SK-N-SH (cell line): Measurements from ENCODE around the gene TM9SF4. TPM values are rescaled to one million over a fixed set of nuclear protein-coding genes. Genes with fewer than 3 reads are reported as not detected.

ENCODE experiments used
- CTCF ChIA-PET: fragments of 300-600, 350-600 bp; formaldehyde crosslinking; extraction: SDS; loops from one replicate; lab custom pipeline; 2021; lab: Yijun Ruan, JAX
- POLR2A ChIA-PET: fragments of 350-600 bp; sonication (Branson Sonifier 250); formaldehyde crosslinking; extraction: SDS; loops from one replicate; lab custom pipeline; 2020; ENCODE audit warnings: antibody characterized with exemption, inconsistent platforms; lab: Yijun Ruan, JAX
- DNase-seq: peaks from one replicate; pipeline ENCODE4 v3.0.0; 2012
- H2AFZ ChIP-seq: fragments of 200-600 bp; sonication (generic); 2 replicates; pipeline ENCODE4 v1.8.1; 2016; ENCODE audit warnings: antibody characterized with exemption, mild to moderate bottlenecking, low read depth
- H3F3A ChIP-seq: fragments of 200-600 bp; sonication (generic); replicated peaks from 2 replicates; pipeline ENCODE3; 2016; ENCODE audit warnings: antibody characterized with exemption, mild to moderate bottlenecking; ENCODE audit not compliant: insufficient read depth
- H3K27ac ChIP-seq, 2 experiments: fragments of 200-500 bp in 1 of 2; fragments of 200-600 bp in 1 of 2; sonication (Bioruptor generic) in 1 of 2; sonication (generic), shearing (Covaris generic) in 1 of 2; 2 replicates each; pipeline versions ENCODE4 v1.5.1 to v1.6.1; 2014 to 2016; ENCODE audit warnings: low read depth in 2 of 2, inconsistent platforms in 1 of 2, low read length in 1 of 2, mild to moderate bottlenecking in 1 of 2, mixed read lengths in 1 of 2
- H3K27me3 ChIP-seq: fragments of 200-600 bp; sonication (generic), shearing (Covaris generic); 2 replicates; pipeline ENCODE4 v1.6.1; 2016; ENCODE audit warnings: mixed run types; ENCODE audit not compliant: insufficient read depth
- H3K36me3 ChIP-seq, 2 experiments: fragments of 200-500 bp in 1 of 2; fragments of 200-600 bp in 1 of 2; sonication (Bioruptor generic) in 1 of 2; sonication (generic) in 1 of 2; replicated peaks in 1 of 2; 2 replicates each; pipeline versions ENCODE3 to v1.5.1; 2014 to 2016; ENCODE audit warnings: low read length in 1 of 2, mild to moderate bottlenecking in 1 of 2; ENCODE audit not compliant: insufficient read depth in 2 of 2, control insufficient read depth in 1 of 2
- H3K4me1 ChIP-seq, 2 experiments: fragments of 200-500 bp in 1 of 2; fragments of 200-600 bp in 1 of 2; sonication (Bioruptor generic) in 1 of 2; sonication (generic), shearing (Covaris generic) in 1 of 2; 2 replicates each; pipeline versions ENCODE4 v1.5.1 to v1.6.1; 2014 to 2016; ENCODE audit warnings: low read depth in 1 of 2, low read length in 1 of 2, mixed run types in 1 of 2; ENCODE audit not compliant: insufficient read depth in 2 of 2, control insufficient read depth in 1 of 2
- H3K4me2 ChIP-seq: fragments of 200-600 bp; sonication (generic), shearing (Covaris generic); 2 replicates; pipeline ENCODE4 v1.6.1; 2017; ENCODE audit warnings: mixed run types
- H3K4me3 ChIP-seq, 2 experiments: fragments of 200-500 bp in 1 of 2; fragments of 200-600 bp in 1 of 2; sonication (Bioruptor generic) in 1 of 2; sonication (generic), shearing (Covaris generic) in 1 of 2; 2 replicates each; pipeline versions ENCODE4 v1.5.1 to v1.8.1; 2014 to 2016; ENCODE audit warnings: low read depth in 2 of 2, inconsistent platforms in 1 of 2, low read length in 1 of 2, mild to moderate bottlenecking in 1 of 2, mixed read lengths in 1 of 2, moderate library complexity in 1 of 2
- H3K79me2 ChIP-seq: fragments of 200-600 bp; sonication (generic); 2 replicates; pipeline ENCODE4 v1.8.1; 2017; ENCODE audit warnings: mild to moderate bottlenecking; ENCODE audit not compliant: insufficient read depth
- H3K9ac ChIP-seq: fragments of 200-600 bp; sonication (generic); 2 replicates; pipeline ENCODE4 v1.6.1; 2017; ENCODE audit warnings: mixed run types
- H3K9me2 ChIP-seq: fragments of 200-600 bp; sonication (generic); 2 replicates; pipeline ENCODE4 v1.6.1; 2017; ENCODE audit warnings: mixed run types
- H3K9me3 ChIP-seq: fragments of 200-600 bp; sonication (generic); 2 replicates; pipeline ENCODE4 v1.6.1; 2017; ENCODE audit warnings: mixed run types, mild to moderate bottlenecking, moderate library complexity
- H4K20me1 ChIP-seq: fragments of 200-600 bp; sonication (generic); 2 replicates; pipeline ENCODE4 v1.6.1; 2017; ENCODE audit warnings: mild to moderate bottlenecking, mixed run types; ENCODE audit not compliant: insufficient read depth
- FOXJ3 ChIP-seq: sonication (generic); formaldehyde crosslinking; IDR thresholded peaks from 2 replicates; pipeline ENCODE4 v1.5.1; 2020; ENCODE audit warnings: mild to moderate bottlenecking, missing genetic modification reagents
- POLR2AphosphoS5 ChIP-seq: IDR thresholded peaks from 2 replicates; pipeline ENCODE4 v1.6.1; 2012; ENCODE audit warnings: low read depth, low read length
- RFX5 ChIP-seq: IDR thresholded peaks from 2 replicates; pipeline ENCODE4 v1.6.1; 2012; ENCODE audit warnings: mild to moderate bottlenecking, improper control_type of control experiment, low read length
- SIN3A ChIP-seq: IDR thresholded peaks from 2 replicates; pipeline ENCODE4 v1.6.1; 2012; ENCODE audit warnings: low read depth, mild to moderate bottlenecking, low read length, moderate library complexity, borderline replicate concordance
- WGBS: methylation state at CpG from one replicate; pipeline ENCODE4 v1.1.6; 2017; ENCODE audit warnings: low lambda C conversion rate; 5-methylcytosine and 5-hydroxymethylcytosine counted together
- polyA plus RNA-seq, 3 experiments: library from polyadenylated mRNA; depleted of rRNA; stranded (reverse); fragments of >200 nt; gene quantifications; 2 replicates each; pipeline ENCODE4 v1.2.3, GENCODE V29; 2012
- TF ChIP-seq, protein P1 (sequence below): IDR thresholded peaks from 2 replicates; pipeline ENCODE4 v1.6.1; 2012; ENCODE audit warnings: mild to moderate bottlenecking, low read depth, low read length, moderate library complexity
- TF ChIP-seq, protein P2 (sequence below): IDR thresholded peaks from 2 replicates; pipeline ENCODE4 v1.4.0; 2012; ENCODE audit warnings: low read depth, borderline replicate concordance
- TF ChIP-seq, protein P3 (sequence below): IDR thresholded peaks from 2 replicates; pipeline ENCODE4 v1.4.0; 2012; ENCODE audit warnings: low read depth, borderline replicate concordance
- TF ChIP-seq, protein P4 (sequence below): fragments of 200-600 bp; sonication (generic); IDR thresholded peaks from 2 replicates; pipeline ENCODE4 v1.6.1; 2017; ENCODE audit warnings: antibody characterized with exemption, mild to moderate bottlenecking, moderate library complexity

TM9SF4 gene
- polyA plus RNA-seq, 1 of the 3 experiments (the other 2 are of a cell fraction), result 61.0 TPM

DNA sequence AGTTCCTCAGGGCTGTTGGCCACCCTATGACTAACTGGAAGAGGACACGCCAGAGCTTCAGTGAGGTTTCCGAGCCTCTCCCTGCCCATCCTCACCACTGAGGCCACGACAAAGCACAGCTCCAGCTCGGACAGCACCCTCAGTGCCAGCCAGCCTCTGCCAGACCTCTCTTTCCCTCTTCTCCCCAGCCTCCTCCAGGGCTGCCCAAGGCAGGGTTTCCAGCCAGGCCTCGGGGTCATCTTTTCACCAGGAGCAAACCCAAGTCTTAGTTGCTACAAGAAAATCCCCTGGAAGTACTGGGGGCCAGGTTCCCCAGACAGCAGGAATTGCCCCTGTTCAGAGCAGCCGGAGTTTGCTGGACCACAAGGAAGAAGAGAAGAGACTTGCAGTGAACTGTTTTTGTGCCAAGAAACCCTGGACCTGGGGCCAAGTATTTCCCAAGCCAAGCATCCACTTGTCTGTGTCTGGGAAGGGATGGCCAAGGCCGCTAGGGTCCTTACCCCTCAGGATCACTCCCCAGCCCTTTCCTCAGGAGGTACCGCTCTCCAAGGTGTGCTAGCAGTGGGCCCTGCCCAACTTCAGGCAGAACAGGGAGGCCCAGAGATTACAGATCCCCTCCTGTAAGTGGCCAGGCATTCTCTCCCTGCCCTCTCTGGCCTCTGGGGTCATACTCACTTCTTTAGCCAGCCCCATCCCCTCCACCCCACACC lies 56.5 kb downstream of the TM9SF4 start:
- Histone ChIP-seq H3K4me1 (peaks cover 0 to 11% of the 10 kb centered on the region in 2 experiments; a peak in 2 of 4 replicates), H2AFZ (no peak overlapping the region), H4K20me1 (no peaks in the 10 kb centered on the region), H3K4me3 (no peak overlapping the region), H3K36me3 (peaks cover 12 to 46% of the 10 kb centered on the region in 2 experiments), H3F3A (peaks cover 5% of the 10 kb centered on the region), H3K27ac (no peak overlapping the region), H3K79me2 (no peaks in the 10 kb centered on the region), H3K27me3 (no peaks in the 10 kb centered on the region), H3K9me3 (no peaks in the 10 kb centered on the region), H3K9ac (no peak overlapping the region), H3K4me2 (no peak overlapping the region), H3K9me2 (no peaks in the 10 kb centered on the region)
- 92% methylated on average over 8 of the region's 8 CpGs for WGBS
- TF ChIP-seq, protein P1, sequence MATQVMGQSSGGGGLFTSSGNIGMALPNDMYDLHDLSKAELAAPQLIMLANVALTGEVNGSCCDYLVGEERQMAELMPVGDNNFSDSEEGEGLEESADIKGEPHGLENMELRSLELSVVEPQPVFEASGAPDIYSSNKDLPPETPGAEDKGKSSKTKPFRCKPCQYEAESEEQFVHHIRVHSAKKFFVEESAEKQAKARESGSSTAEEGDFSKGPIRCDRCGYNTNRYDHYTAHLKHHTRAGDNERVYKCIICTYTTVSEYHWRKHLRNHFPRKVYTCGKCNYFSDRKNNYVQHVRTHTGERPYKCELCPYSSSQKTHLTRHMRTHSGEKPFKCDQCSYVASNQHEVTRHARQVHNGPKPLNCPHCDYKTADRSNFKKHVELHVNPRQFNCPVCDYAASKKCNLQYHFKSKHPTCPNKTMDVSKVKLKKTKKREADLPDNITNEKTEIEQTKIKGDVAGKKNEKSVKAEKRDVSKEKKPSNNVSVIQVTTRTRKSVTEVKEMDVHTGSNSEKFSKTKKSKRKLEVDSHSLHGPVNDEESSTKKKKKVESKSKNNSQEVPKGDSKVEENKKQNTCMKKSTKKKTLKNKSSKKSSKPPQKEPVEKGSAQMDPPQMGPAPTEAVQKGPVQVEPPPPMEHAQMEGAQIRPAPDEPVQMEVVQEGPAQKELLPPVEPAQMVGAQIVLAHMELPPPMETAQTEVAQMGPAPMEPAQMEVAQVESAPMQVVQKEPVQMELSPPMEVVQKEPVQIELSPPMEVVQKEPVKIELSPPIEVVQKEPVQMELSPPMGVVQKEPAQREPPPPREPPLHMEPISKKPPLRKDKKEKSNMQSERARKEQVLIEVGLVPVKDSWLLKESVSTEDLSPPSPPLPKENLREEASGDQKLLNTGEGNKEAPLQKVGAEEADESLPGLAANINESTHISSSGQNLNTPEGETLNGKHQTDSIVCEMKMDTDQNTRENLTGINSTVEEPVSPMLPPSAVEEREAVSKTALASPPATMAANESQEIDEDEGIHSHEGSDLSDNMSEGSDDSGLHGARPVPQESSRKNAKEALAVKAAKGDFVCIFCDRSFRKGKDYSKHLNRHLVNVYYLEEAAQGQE, result no peak
- TF ChIP-seq RFX5, result no peak
- TF ChIP-seq FOXJ3 (CRISPR knock-in tag), result no peak
- no peak for TF ChIP-seq POLR2AphosphoS5
- TF ChIP-seq, protein P2, sequence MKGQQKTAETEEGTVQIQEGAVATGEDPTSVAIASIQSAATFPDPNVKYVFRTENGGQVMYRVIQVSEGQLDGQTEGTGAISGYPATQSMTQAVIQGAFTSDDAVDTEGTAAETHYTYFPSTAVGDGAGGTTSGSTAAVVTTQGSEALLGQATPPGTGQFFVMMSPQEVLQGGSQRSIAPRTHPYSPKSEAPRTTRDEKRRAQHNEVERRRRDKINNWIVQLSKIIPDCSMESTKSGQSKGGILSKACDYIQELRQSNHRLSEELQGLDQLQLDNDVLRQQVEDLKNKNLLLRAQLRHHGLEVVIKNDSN, result no peak
- TF ChIP-seq SIN3A, result no peak
- TF ChIP-seq, protein P3, sequence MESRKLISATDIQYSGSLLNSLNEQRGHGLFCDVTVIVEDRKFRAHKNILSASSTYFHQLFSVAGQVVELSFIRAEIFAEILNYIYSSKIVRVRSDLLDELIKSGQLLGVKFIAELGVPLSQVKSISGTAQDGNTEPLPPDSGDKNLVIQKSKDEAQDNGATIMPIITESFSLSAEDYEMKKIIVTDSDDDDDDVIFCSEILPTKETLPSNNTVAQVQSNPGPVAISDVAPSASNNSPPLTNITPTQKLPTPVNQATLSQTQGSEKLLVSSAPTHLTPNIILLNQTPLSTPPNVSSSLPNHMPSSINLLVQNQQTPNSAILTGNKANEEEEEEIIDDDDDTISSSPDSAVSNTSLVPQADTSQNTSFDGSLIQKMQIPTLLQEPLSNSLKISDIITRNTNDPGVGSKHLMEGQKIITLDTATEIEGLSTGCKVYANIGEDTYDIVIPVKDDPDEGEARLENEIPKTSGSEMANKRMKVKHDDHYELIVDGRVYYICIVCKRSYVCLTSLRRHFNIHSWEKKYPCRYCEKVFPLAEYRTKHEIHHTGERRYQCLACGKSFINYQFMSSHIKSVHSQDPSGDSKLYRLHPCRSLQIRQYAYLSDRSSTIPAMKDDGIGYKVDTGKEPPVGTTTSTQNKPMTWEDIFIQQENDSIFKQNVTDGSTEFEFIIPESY, result no peak
- TF ChIP-seq, protein P4, sequence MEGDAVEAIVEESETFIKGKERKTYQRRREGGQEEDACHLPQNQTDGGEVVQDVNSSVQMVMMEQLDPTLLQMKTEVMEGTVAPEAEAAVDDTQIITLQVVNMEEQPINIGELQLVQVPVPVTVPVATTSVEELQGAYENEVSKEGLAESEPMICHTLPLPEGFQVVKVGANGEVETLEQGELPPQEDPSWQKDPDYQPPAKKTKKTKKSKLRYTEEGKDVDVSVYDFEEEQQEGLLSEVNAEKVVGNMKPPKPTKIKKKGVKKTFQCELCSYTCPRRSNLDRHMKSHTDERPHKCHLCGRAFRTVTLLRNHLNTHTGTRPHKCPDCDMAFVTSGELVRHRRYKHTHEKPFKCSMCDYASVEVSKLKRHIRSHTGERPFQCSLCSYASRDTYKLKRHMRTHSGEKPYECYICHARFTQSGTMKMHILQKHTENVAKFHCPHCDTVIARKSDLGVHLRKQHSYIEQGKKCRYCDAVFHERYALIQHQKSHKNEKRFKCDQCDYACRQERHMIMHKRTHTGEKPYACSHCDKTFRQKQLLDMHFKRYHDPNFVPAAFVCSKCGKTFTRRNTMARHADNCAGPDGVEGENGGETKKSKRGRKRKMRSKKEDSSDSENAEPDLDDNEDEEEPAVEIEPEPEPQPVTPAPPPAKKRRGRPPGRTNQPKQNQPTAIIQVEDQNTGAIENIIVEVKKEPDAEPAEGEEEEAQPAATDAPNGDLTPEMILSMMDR, result no peak
- CTCF ChIA-PET, result no interaction called here
- POLR2A ChIA-PET, result no interaction called here
- no peak for DNase-seq
